ENCODE measurements around the gene SF3A1.

- TF ChIP-seq, protein P1, sequence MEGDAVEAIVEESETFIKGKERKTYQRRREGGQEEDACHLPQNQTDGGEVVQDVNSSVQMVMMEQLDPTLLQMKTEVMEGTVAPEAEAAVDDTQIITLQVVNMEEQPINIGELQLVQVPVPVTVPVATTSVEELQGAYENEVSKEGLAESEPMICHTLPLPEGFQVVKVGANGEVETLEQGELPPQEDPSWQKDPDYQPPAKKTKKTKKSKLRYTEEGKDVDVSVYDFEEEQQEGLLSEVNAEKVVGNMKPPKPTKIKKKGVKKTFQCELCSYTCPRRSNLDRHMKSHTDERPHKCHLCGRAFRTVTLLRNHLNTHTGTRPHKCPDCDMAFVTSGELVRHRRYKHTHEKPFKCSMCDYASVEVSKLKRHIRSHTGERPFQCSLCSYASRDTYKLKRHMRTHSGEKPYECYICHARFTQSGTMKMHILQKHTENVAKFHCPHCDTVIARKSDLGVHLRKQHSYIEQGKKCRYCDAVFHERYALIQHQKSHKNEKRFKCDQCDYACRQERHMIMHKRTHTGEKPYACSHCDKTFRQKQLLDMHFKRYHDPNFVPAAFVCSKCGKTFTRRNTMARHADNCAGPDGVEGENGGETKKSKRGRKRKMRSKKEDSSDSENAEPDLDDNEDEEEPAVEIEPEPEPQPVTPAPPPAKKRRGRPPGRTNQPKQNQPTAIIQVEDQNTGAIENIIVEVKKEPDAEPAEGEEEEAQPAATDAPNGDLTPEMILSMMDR (IDR thresholded peaks at IDR 0.05) = no peak
- no peak for TF ChIP-seq POLR2A (IDR thresholded peaks at IDR 0.05)
These were observed 31.5 kb downstream of the SF3A1 start for GRCh38 chr22:30325065-30325720.

All from vagina (tissue), 2 donors.